OCI-LY7 (cell line): Measurements from ENCODE around the gene PURB. TPM values are rescaled to one million over a fixed set of nuclear protein-coding genes. Genes with fewer than 3 reads are reported as not detected.
"Not testable (repeated sequence)": the region's sequence is repeated elsewhere in the genome, so short reads cannot be mapped to it uniquely, and the experiment has no call there.

Experiments used
- Bru-seq: library from RNA; stranded (reverse); fragments of 400-500 nt; gene quantifications from one replicate; lab custom pipeline; 2021; lab: Mats Ljungman, UMichigan
- BruChase-seq, 2 experiments: library from RNA; stranded (reverse); fragments of 400-500 nt; gene quantifications; one replicate each; lab custom pipeline; 2021; lab: Mats Ljungman, UMichigan
- BruUV-seq: library from RNA; stranded (reverse); fragments of 400-500 nt; replicated peaks from 2 replicates; lab custom pipeline; 2021; lab: Mats Ljungman, UMichigan
- CTCF ChIA-PET: fragments of 300-600 bp; sonication (Branson Sonifier 250); formaldehyde crosslinking; loops from one replicate; lab custom pipeline; 2022; ENCODE audit warnings: antibody characterized with exemption; ENCODE audit not compliant: unreplicated experiment; lab: Charles Lee
- POLR2A ChIA-PET: fragments of 300-600 bp; sonication (Branson Sonifier 250); formaldehyde crosslinking; loops from one replicate; lab custom pipeline; 2022; ENCODE audit warnings: antibody characterized with exemption; lab: Charles Lee
- DNase-seq: peaks from one replicate; pipeline ENCODE4 v3.0.0-alpha.2; 2015; ENCODE audit warnings: low spot score
- H2AFZ ChIP-seq: fragments of 200-600 bp; sonication (generic), shearing (Covaris generic); 2 replicates; pipeline ENCODE4 v1.6.1; 2014; ENCODE audit warnings: mild to moderate bottlenecking, antibody characterized with exemption, low read length, moderate library complexity
- H3K27ac ChIP-seq: fragments of 200-600 bp; sonication (generic); 2 replicates; pipeline ENCODE4 v1.5.1; 2014; ENCODE audit warnings: mixed run types, low read depth, mild to moderate bottlenecking, moderate library complexity, low read length, inconsistent platforms; ENCODE audit not compliant: poor library complexity, severe bottlenecking
- H3K36me3 ChIP-seq: fragments of 200-600 bp; sonication (generic); 2 replicates; pipeline ENCODE4 v1.6.1; 2014; ENCODE audit warnings: mild to moderate bottlenecking, antibody characterized with exemption, low read length, moderate library complexity, mixed read lengths; ENCODE audit not compliant: insufficient read depth
- H3K4me1 ChIP-seq: fragments of 200-600 bp; sonication (generic); 2 replicates; pipeline ENCODE4 v1.5.1; 2014; ENCODE audit warnings: mild to moderate bottlenecking, low read length; ENCODE audit not compliant: insufficient read depth, poor library complexity, severe bottlenecking
- H3K4me2 ChIP-seq: fragments of 200-600 bp; sonication (generic); 2 replicates; pipeline ENCODE4 v1.6.1; 2014; ENCODE audit warnings: mild to moderate bottlenecking, low read length
- H3K4me3 ChIP-seq: fragments of 200-600 bp; sonication (generic); 2 replicates; pipeline ENCODE4 v1.5.1; 2014; ENCODE audit warnings: mild to moderate bottlenecking, low read depth, low read length; ENCODE audit not compliant: poor library complexity, severe bottlenecking
- H3K79me2 ChIP-seq: fragments of 200-600 bp; sonication (generic); 2 replicates; pipeline ENCODE4 v1.6.1; 2016; ENCODE audit warnings: low read depth, mild to moderate bottlenecking, low read length, moderate library complexity, mixed read lengths; ENCODE audit not compliant: insufficient read depth
- H3K9me2 ChIP-seq: fragments of 200-600 bp; sonication (generic); 2 replicates; pipeline ENCODE4 v1.6.1; 2016; ENCODE audit warnings: mild to moderate bottlenecking, low read length, mixed read lengths; ENCODE audit not compliant: insufficient read depth
- H3K9me3 ChIP-seq: fragments of 200-600 bp; sonication (generic); 2 replicates; pipeline ENCODE4 v1.6.1; 2014; ENCODE audit warnings: mild to moderate bottlenecking, mixed run types, low read length, mixed read lengths
- H4K20me1 ChIP-seq: fragments of 200-600 bp; sonication (generic); 2 replicates; pipeline ENCODE4 v1.6.1; 2014; ENCODE audit warnings: mild to moderate bottlenecking, antibody characterized with exemption, low read length, moderate library complexity, mixed read lengths; ENCODE audit not compliant: insufficient read depth
- EZH2phosphoT487 ChIP-seq: fragments of 200-600 bp; sonication (generic); IDR thresholded peaks from 2 replicates; pipeline ENCODE4 v1.6.1; 2018; ENCODE audit warnings: low read depth, borderline replicate concordance, mild to moderate bottlenecking, mixed run types, antibody characterized with exemption, low read length, moderate library complexity, mixed read lengths
- intact Hi-C: fragments of 100-400 bp; cut with micrococcal nuclease; formaldehyde crosslinking; loops from one replicate; pipeline ENCODE4 v1.10.0; 2022; ENCODE audit not compliant: unreplicated experiment
- long read RNA-seq: library from polyadenylated mRNA; stranded (forward); transcript quantifications from one replicate; pipeline ENCODE4 v2.0.0, GENCODE V29; 2022
- total RNA-seq, 2 experiments: library from RNA; depleted of rRNA in 1 of 2; stranded (reverse); fragments of >200 nt in 1 of 2; shearing (Covaris generic) in 1 of 2; gene quantifications; 2 replicates each; pipeline ENCODE4 v1.2.3, GENCODE V29; 2014 to 2022
- TF ChIP-seq, protein P1 (sequence below): fragments of 200-600 bp; sonication (generic); conservative IDR thresholded peaks from 2 replicates; pipeline ENCODE4 v1.5.1; 2014; ENCODE audit warnings: mild to moderate bottlenecking, antibody characterized with exemption, low read length, moderate library complexity, mixed read lengths

PURB gene
- total RNA-seq (2014; rRNA removed; shearing (Covaris generic)) (14.9 and 15.2 TPM in 2 replicates), total RNA-seq (2022) (22.7 and 27.2 TPM in 2 replicates), Bru-seq, nascent RNA (percentile 90 among the genes with signal in this experiment), BruChase-seq, experiment 1, labeled RNA remaining after a 6-hour chase (percentile 91 among the genes with signal in this experiment), BruChase-seq, experiment 2, labeled RNA remaining after a 2-hour chase (percentile 99 among the genes with signal in this experiment)
- long read RNA-seq, full-length matches to known transcripts, result 27 of 28 reads
- long read RNA-seq, partial matches to known transcripts, result 0 of 28 reads
- long read RNA-seq, other reads (novel, unspliced or antisense), result 1 of 28 reads

DNA sequence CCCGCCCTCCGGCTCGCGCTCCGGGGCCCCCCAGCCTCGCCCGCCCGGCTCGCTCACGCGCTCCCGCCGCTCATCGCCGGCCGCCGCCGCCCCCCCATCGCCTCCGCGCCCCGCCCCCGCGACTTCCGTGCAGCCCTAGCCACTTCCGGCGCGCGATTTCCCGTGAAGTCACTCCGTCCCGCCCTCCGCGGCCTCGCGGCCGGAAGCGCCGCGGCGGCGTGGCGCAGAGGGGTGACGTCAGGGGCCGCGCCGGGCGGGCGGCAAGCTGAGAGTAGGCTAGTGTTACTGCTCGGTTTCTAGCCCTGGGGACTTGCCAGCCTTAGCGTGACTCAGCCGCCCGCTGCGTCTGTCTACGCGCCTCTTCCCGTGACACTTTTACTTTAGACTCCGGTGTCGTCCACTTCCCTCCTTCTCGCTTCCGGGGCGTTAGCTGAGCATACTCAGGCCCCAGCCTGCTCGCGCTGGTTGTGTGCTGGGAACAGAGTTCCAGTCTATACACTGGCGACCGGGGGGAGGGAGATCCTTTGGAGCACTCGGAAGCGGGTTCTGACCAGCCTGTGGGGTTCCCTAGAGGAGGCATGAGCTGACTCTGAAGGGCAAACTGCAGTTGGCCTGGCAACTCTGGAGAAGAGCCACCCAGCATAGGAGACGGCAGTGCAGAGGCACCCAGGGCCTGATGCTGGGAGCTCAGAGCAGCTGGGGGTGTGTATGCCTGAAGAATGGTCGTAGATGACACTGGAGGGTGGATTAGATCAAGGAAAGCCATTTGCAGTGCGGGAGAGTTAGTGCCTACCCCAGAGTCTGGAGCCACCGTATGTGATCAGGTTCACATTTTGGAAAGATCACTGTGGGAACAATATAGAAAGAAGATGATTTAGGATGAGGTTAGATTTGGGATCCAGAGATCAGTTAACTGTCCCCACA is at the start of gene PURB:
Gene PURB, minus strand, starts transcription at position 137 of the 924 bp plus-strand sequence. CDS start 182 bp downstream, outside the sequence.
- peaks cover 38% of the 10 kb centered on the region for H3K36me3 ChIP-seq
- peaks cover 35% of the 10 kb centered on the region for H4K20me1 ChIP-seq
- H3K4me3 ChIP-seq, result peak within 1 kb of the TSS; percentile 77
- BruUV-seq, result TSS peak; percentile 95
- no peaks in the 10 kb centered on the region for H3K9me3 ChIP-seq
- peak; percentile 96 for DNase-seq
- intact Hi-C loops, result loop anchor here (1.0 kb wide), 1 partner anchor 38 kb away; no protein-coding TSS in a partner anchor
- POLR2A ChIA-PET, result interaction anchor here (0.6 to 1.5 kb wide), 8 partner anchors 9 to 119 kb away, joined by 3 to 6 read pairs (median 4); no protein-coding TSS in a partner anchor
- H3K27ac ChIP-seq, result peak within 1 kb of the TSS; percentile 91
- H3K79me2 ChIP-seq, result peaks cover 45% of the 10 kb centered on the region
- CTCF ChIA-PET, result interaction anchor here (0.6 kb wide), 1 partner anchor 38 kb away, joined by 3 read pairs; no protein-coding TSS in a partner anchor
- peaks cover 63% of the 10 kb centered on the region for H3K4me1 ChIP-seq
- H3K9me2 ChIP-seq, result no peaks in the 10 kb centered on the region
- H2AFZ ChIP-seq, result peak within 1 kb of the TSS; percentile 56; the same call in 1 of the 2 replicates
- H3K4me2 ChIP-seq, result peak within 1 kb of the TSS; percentile 83
- TF ChIP-seq, protein P1, sequence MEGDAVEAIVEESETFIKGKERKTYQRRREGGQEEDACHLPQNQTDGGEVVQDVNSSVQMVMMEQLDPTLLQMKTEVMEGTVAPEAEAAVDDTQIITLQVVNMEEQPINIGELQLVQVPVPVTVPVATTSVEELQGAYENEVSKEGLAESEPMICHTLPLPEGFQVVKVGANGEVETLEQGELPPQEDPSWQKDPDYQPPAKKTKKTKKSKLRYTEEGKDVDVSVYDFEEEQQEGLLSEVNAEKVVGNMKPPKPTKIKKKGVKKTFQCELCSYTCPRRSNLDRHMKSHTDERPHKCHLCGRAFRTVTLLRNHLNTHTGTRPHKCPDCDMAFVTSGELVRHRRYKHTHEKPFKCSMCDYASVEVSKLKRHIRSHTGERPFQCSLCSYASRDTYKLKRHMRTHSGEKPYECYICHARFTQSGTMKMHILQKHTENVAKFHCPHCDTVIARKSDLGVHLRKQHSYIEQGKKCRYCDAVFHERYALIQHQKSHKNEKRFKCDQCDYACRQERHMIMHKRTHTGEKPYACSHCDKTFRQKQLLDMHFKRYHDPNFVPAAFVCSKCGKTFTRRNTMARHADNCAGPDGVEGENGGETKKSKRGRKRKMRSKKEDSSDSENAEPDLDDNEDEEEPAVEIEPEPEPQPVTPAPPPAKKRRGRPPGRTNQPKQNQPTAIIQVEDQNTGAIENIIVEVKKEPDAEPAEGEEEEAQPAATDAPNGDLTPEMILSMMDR, result no peak
- no peak for TF ChIP-seq EZH2phosphoT487

- DNase-seq, result no peak
- CTCF ChIA-PET, result no interaction called here
These were observed 49.7 kb upstream of the PURB start for GRCh38 chr7:44935016-44935415.

GRCh38 chr7:44934510-44934909 is 49.2 kb upstream of the PURB start:
- H2AFZ ChIP-seq, H3K4me3 ChIP-seq, POLR2A ChIA-PET, DNase-seq, H4K20me1 ChIP-seq, H3K27ac ChIP-seq, H3K79me2 ChIP-seq, H3K9me3 ChIP-seq, CTCF ChIA-PET, intact Hi-C loops, BruUV-seq, H3K4me2 ChIP-seq, H3K9me2 ChIP-seq, H3K36me3 ChIP-seq, H3K4me1 ChIP-seq: not testable (repeated sequence)

More at GRCh38 chr7:44935016-44935415, 49.7 kb upstream of the PURB start:
- Histone ChIP-seq H3K4me3 (no peak overlapping the region), H3K9me2 (no peaks in the 10 kb centered on the region), H3K9me3 (no peaks in the 10 kb centered on the region), H2AFZ (no peak overlapping the region), H3K27ac (no peak overlapping the region), H3K36me3 (no peaks in the 10 kb centered on the region), H4K20me1 (no peaks in the 10 kb centered on the region), H3K4me1 (no peaks in the 10 kb centered on the region), H3K4me2 (no peak overlapping the region), H3K79me2 (no peaks in the 10 kb centered on the region)
- BruUV-seq, result no TSS peak
- POLR2A ChIA-PET, result no interaction called here
- TF ChIP-seq, protein P1, result no peak
- no peak for TF ChIP-seq EZH2phosphoT487
- intact Hi-C loops, result no loop called here
